PFSK-1 (cell line): Measurements from ENCODE around the gene HTR4.

Source experiments
- FOXP2 ChIP-seq: optimal IDR thresholded peaks from 2 replicates; pipeline ENCODE3; 2011; ENCODE audit warnings: borderline replicate concordance, control low read depth, inconsistent platforms; ENCODE audit not compliant: insufficient read depth; ENCODE audit errors: extremely low read length, extremely low read depth
- POLR2AphosphoS5 ChIP-seq: IDR thresholded peaks from 2 replicates; pipeline ENCODE4 v1.6.1; 2012; ENCODE audit warnings: low read depth, mild to moderate bottlenecking, control low read depth, low read length, moderate library complexity
- SIN3A ChIP-seq: IDR thresholded peaks from 2 replicates; pipeline ENCODE4 v1.6.1; 2012; ENCODE audit warnings: mild to moderate bottlenecking, low read length, moderate library complexity, borderline replicate concordance; ENCODE audit not compliant: insufficient read depth
- TAF1 ChIP-seq: IDR thresholded peaks from 2 replicates; pipeline ENCODE4 v1.6.1; 2012; ENCODE audit warnings: low read length, control low read depth, borderline replicate concordance; ENCODE audit not compliant: insufficient read depth
- TF ChIP-seq, protein P1 (sequence below), 2 experiments: IDR thresholded peaks; 2 replicates each; pipeline versions ENCODE4 v1.6.1 to v1.8.0; 2011 to 2012; ENCODE audit warnings: low read depth in 2 of 2, low read length in 2 of 2, control low read depth in 1 of 2, inconsistent platforms in 1 of 2, mild to moderate bottlenecking in 1 of 2, moderate library complexity in 1 of 2; ENCODE audit not compliant: insufficient read depth in 1 of 2

HTR4 gene

GRCh38 chr5:148660346-148660660 lies 6.0 kb upstream of the HTR4 start:
- no peak for TF ChIP-seq FOXP2
- TF ChIP-seq, protein P1, sequence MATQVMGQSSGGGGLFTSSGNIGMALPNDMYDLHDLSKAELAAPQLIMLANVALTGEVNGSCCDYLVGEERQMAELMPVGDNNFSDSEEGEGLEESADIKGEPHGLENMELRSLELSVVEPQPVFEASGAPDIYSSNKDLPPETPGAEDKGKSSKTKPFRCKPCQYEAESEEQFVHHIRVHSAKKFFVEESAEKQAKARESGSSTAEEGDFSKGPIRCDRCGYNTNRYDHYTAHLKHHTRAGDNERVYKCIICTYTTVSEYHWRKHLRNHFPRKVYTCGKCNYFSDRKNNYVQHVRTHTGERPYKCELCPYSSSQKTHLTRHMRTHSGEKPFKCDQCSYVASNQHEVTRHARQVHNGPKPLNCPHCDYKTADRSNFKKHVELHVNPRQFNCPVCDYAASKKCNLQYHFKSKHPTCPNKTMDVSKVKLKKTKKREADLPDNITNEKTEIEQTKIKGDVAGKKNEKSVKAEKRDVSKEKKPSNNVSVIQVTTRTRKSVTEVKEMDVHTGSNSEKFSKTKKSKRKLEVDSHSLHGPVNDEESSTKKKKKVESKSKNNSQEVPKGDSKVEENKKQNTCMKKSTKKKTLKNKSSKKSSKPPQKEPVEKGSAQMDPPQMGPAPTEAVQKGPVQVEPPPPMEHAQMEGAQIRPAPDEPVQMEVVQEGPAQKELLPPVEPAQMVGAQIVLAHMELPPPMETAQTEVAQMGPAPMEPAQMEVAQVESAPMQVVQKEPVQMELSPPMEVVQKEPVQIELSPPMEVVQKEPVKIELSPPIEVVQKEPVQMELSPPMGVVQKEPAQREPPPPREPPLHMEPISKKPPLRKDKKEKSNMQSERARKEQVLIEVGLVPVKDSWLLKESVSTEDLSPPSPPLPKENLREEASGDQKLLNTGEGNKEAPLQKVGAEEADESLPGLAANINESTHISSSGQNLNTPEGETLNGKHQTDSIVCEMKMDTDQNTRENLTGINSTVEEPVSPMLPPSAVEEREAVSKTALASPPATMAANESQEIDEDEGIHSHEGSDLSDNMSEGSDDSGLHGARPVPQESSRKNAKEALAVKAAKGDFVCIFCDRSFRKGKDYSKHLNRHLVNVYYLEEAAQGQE (IDR thresholded peaks at IDR 0.05; ENCODE audit: insufficient read depth in 1 of 2, low read depth in 2 of 2, low read length in 2 of 2) = no peak
- TF ChIP-seq POLR2AphosphoS5 = no peak
- TF ChIP-seq TAF1 = no peak
- TF ChIP-seq SIN3A = no peak

DNA sequence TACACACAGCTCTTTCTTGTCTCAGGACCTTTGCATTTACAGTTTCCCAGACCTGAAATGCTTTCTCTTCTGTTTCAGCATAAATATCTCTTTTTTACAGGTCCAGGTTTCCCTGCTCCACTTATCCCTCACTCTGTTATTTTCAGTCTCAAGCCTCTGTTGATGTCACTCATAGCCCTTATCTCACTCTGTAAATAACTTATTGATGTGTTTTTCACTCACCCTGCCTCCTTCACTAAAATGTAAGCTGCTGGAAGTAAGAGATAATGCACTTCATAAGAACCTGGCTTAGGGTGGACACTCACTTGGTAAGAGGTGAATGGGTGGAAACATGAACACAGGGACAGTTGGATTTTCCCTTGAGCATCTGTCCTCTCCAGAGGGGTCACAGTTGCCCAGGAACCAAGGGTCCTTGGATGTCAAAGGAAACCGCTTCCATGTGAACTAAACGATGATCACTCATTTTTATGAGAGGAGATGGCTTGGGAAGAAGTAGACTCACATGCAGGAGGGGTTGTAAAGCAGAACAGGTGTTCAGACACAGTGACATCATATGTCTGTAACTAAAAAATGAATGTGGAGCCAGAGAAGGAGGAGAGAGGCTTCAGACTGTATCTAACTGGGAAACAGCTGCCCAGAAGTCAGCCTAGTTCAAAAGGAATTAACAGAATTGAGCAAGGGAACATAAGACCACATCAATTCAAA lies 5.5 kb upstream of the HTR4 start:
- TF ChIP-seq SIN3A (no peak), POLR2AphosphoS5 (no peak), TAF1 (no peak), FOXP2 (no peak)
- TF ChIP-seq, protein P1 (IDR thresholded peaks at IDR 0.05; ENCODE audit: insufficient read depth in 1 of 2, low read depth in 2 of 2, low read length in 2 of 2) = no peak

DNA sequence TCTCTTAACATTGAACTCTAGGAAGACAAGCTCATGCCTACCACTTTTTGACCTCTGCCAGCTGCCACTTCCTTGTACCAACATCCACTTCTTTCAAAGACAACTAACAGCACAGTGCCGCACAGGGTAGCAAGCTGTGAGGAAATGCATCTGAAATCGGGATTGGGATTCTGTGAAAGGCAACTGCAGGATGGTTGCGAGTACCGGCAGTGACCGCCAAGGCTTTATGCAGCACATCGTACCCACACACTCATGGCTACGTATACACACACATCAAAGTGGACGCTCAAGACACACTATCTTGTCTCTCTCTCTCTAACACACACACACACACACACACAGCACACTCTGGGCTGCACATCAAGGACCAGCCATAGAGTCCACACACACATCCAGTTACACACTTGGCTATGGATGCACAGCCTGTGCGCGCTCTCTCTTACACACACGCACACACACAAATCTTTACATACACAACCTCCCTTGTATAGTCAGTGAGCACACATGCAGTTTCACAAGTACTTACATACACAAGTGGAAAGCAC lies 964 bp downstream of the HTR4 start:
- TF ChIP-seq, protein P1 (IDR thresholded peaks at IDR 0.05; ENCODE audit: insufficient read depth in 1 of 2, low read depth in 2 of 2, low read length in 2 of 2) = no peak
- TF ChIP-seq POLR2AphosphoS5 (no peak), SIN3A (no peak), FOXP2 (no peak), TAF1 (no peak)

GRCh38 chr5:148651528-148651927 lies 2.8 kb downstream of the HTR4 start:
- no peak for TF ChIP-seq SIN3A
- TF ChIP-seq FOXP2 = no peak
- TF ChIP-seq POLR2AphosphoS5 = no peak
- no peak for TF ChIP-seq TAF1
- TF ChIP-seq, protein P1 (IDR thresholded peaks at IDR 0.05; ENCODE audit: insufficient read depth in 1 of 2, low read depth in 2 of 2, low read length in 2 of 2) = no peak
